Activated naive CD4-positive, alpha-beta T cell treated with anti-CD3 and anti-CD28 coated beads, Interleukin-2, amount 50 U/mL, for 16 hours (primary cell): ENCODE results near the gene PYCR2.
"Not testable (repeated sequence)": the region's sequence is repeated elsewhere in the genome, so short reads cannot be mapped to it uniquely, and the experiment has no call there.

Experiments
- DNase-seq: peaks from one replicate; pipeline ENCODE4 v3.0.0-alpha.2; 2020

Gene PYCR2

DNA sequence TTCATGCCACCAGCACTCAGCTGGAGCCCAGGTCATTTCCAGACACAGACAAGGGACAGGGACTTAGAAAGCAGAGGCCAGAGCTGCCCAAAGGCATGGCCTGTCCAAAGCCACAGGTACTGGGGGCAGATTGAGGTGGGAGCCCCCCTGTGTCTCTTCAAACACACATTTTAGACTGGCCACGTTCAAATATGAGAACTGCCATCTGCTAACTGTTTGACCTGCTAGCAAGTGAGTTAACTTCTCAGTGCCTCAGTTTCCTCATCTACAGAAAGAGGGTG, 17.8 kb upstream of the PYCR2 start:
- DNase-seq = no peak

DNA sequence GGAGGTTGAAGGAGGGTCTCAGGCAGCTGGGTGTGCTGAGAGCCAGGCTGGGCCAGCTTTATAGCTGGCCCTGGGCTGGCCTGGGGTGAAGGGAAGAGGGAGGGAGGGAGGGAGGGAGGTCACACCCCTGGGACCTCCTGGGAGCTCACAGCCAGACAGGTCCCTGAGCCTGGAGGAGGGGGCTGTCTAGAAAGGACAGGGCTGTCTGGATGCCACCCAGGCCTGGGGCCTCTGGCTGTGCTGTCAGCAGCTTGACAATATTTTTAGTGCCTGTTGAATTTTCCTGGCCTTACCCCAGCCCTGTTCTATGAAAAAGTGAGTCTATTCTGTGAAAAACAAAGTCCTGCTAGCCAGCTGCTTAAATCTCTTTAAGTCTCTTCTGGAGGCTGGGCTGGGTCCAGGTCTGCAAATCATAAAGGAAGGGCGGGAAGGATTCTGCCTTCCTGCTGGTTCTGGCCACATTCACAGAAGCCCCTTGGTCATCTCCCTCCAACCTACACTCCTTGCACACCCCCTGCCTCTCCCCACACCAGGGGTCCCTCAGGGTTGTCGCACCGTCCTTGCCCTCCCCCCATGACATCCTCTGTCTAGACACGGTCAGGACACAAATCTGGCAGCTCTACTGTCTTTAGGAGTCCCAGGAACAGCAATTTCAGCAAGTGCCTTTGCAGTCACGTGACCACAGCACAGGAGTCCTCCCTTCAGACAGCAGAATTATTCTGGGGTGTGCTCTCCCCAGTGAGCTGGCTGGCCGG, 17.3 kb upstream of the PYCR2 start, which contains the start of gene LEFTY2:
Gene LEFTY2, minus strand, starts transcription at position 34 of the 755 bp plus-strand sequence. CDS start 80 bp downstream, outside the sequence.
- DNase-seq = no peak

DNA sequence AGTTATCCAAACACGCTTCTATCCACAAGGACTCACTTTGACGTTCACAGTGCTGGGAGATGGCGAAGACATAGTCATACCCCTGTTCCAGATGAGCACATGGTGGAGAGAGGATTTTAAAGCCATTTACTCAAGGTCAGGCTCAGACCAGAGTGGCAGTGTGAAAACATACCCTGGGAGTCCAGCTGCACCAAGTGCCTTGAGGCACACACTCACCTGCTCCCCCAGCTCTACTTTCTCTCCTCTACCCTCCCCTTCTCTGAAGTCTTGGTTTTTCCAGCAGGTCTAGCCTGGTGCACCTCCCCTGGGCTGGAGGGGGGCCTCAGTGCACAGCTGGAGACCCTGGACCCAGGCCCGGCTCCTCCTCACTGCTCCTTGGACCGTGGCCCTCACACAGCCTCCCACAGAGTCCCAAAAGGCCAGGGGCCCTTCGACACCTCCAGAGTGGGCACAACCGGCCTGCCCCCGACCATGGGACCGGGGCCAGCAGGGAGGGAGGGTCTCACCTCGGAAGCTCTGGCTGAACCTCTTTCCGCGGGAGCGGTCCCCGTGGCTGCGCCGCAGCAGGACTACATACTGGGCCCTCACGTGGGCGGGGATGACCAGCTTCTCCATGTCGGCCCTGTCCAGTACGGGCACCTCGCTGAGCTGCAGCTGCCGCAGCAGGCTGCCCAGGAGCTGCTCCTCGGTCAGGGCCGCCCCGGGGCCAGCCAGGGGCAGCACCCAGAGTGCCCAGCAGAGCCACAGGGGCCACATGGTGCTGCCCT, 16.5 kb upstream of the PYCR2 start:
- DNase-seq = no peak

DNA sequence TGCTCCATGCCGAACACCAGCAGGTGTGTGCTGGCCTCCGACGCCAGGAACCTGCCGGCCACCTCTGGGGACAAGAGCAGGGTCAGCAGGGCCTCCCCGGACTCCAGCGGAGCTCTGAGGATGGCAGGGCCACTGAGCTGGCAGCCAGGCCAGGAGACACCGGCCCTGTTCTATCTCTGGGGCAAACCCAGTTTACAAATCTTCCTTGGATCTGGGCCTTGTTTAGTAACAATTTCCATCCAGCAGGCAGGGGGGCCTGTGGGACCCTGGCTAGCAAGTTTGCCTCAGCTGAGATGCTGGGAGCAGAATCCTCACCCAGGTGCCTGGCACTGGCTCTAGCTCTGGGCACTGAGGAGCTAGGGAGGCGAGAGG, 15.9 kb upstream of the PYCR2 start:
- DNase-seq = not testable (repeated sequence)

DNA sequence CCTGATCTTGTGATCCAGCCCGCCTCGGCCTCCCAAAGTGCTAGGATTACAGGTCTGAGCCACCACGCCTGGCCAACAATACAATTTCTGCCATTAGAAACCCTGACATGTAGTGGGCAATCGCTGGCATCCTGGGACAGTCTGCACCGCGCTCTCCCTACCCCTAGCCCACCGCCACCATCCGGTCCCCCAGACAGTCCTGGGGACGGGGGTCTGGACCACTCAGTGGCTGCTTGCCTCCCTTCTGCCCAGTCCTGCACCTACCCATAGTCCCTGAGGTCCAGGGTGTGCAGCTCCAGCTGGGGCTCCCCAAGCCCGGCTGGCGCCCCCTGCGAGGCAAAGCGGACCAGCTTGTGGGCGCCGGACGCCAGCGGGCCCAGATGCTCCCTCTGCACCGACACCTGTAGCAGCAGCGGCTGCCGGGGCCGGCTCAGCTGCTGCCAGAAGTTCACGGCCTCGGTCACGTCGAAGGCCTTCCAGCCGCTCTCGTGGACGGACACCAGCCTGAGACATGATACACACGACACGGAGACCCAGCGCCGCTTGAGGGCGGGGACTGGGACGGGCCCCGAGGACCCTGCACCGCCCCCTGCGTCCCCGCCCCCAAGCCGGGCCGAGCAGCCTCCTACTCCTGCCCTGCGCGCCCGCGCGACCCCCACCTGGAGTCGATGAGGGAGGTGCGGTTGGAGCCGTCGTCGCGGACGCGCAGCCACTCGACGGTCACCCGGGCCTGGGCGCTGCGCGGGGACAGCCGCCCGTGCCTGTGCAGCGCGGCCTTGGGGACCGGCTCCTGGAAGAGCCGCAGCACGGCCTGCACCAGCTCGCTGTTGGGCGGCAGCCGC, 15.3 kb upstream of the PYCR2 start:
- DNase-seq = not testable (repeated sequence)

DNA sequence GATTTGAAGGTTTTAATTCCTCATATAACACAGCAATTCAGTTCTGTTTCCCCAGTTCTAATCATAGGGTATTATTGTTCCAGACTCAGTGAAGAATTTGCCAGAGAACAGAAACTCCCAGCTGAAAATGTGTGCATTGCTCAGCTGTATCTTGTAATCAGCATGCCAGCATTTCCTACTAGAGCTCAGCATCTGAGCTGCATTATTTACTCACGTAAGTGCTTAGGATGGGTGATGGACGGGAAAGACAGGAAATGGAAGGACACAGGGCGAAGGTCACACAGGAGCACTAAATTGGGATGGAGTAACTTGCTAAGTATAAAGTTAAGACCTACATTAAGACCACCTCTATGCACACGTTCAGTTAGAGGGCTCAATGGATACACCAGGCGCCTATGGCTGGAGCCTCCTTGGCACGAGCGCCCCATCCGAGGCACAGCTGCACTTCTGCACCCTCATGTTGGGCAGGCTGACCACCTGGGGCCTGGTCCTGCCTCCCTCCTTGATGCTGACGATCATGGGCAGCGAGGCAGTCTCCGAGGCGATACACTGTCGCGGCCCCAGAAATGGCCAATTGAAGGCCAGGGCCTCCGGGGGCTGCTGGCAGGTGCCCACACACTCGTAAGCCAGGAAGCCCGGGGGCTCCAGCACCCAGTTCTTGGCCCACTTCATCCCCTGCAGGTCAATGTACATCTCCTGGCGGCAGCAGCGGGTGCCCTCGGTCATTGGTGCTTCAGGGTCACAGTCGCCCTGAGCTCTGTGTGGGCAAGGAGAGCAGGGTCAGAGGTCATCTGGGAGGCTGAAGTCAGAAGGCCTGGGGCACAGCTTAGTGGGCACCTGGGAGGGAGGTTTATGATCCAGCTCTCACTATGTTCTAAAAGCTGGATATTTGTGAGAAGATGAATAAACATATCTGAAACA, 13.3 kb upstream of the PYCR2 start:
- no peak for DNase-seq

DNA sequence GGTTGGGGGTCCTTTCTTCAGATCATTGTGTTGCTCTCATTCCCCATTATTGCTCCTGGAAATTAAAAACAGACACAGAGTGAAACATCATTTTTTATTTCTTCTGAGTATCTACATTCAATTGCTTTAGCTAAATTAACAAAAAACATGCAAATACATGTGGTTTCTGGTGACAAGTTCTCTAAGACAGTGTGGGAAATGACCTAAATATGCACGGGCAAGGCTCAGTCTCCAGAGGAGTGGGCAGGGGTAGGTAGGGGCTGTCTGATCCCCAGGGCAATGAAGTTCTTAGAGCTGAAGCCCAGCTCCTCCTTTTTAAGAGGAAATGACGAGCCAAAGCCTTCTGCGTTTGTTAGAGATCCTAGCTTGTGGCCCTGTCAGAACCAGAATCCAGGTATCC, 12.5 kb upstream of the PYCR2 start:
- DNase-seq = no peak

DNA sequence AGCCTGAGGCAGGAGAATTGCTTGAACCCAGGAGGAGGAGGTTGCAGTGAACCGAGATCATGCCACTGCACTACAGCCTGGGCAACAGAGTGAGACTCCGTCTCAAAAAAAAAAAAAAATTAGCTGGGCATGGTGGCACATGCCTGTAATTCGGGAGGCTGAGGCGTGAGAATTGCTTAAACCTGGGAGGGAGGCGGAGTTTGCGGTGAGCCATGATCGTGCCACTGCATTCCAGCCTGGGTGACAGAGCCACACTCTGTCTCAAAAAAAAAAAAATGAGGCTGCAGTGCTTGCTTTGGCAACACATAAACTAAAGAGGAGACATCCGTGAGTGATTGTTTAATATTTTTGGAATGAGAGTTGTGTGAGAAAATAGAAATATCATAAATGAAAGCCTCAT, 12.0 kb upstream of the PYCR2 start:
- not testable (repeated sequence) for DNase-seq

DNA sequence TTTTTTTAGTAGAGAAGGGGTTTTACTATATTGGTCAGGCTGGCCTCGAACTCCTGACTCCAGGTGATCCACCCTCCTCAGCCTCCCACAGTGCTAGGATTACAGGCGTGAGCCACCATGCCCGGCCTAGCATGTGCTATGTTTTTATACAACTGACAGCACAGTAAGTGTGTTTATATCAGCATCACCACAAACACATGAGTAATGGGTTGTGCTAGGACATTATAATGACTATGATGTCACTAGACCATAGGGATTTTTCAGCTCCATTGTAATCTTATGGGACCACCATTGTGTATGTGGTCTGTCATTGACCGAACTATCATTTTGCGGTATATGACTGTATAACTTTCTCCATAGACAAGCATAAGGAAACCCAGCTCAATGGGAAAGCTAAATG, 10.7 kb upstream of the PYCR2 start:
- DNase-seq = no peak

DNA sequence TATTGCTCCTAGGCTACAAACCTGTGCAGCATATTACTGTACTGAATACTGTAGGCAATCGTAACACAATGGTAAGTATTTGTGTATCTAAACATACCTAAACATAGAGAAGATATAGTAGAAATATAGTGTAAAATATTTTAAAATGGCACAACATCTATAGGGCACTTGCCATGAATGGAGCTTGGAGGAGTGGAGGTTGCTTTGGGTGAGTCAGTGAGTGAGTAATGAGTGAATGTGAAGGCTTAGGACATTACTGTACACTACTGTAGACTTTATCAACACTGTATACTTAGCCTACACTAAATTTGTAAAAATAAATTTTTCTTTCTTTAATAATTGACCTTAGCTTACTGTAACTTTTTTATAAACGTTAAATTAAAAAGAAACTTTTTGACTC, 9.0 kb upstream of the PYCR2 start:
- DNase-seq = no peak

DNA sequence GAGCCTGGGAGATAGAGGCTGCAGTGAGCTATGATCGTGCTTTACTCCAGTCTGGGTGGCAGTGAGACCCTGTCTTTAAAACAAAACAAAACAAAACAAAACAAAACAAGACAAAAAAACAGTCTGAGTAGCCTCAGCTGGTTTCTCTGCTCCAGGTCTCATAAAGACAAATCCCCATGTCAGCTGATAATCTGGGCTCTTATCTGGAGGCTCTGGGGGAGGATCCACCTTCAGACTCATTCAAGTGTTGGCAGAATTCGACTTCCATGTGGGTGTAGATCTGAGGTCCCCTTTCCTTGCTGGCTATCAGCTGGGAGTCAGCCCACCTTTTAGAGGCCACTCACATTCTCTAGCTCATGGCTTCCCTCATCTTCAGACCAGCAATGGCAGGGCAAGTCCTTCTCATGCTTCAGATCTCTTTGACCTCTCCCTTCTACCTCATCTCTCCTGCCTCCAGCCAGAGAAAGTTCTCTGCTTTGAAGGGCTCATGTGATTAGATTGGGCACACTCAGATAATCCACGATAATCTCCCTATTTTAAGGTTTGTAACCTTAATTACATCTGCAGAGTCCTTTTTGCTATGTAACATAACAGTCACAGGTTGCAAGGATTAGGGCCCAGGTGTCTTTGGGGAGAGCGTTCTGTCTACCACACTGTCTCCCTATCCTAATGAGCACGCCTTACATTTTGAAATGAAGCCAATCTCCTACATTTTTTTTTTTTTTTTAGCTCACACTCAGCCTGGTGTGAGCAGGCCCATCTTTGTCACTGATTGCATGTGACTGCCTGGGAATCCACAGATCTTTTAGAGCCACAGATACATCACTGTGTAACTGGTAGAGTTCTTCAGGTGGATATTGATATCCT, 7.5 kb upstream of the PYCR2 start:
- DNase-seq = no peak

DNA sequence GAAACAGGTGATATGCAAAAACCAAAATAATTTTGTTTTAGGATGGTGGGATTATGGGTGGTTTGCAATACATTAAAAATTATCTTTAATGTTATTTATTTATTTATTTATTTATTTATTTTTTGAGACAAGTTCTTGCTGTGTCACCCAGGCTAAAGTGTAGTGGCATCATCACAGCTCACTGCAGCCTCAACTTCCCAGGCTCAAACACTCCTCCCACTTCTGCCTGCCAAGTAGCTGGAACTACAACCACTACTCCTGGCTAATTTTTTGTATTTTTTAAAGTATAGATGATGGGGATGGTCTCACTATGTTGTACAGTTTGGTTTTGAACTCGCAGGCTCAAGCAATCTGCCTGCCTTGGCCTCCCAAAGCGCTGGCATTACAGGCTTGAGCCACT, 6.5 kb upstream of the PYCR2 start:
- no peak for DNase-seq

DNA sequence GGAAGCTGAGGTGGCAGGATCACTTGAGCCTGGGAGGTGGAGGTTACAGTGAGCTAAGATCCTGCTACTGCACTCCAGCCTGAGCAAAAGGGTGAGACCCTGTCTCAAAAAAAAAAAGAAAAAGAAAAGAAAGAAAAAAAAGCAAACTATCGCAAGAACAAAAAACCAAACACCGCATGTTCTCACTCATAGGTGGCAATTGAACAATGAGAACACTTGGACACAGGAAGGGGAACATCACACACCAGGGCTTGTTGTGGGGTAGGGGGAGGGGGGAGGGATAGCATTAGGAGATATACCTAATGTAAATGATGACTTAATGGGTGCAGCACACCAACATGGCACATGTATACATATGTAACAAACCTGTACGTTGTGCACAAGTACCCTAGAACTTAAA, 5.4 kb upstream of the PYCR2 start:
- DNase-seq = not testable (repeated sequence)

DNA sequence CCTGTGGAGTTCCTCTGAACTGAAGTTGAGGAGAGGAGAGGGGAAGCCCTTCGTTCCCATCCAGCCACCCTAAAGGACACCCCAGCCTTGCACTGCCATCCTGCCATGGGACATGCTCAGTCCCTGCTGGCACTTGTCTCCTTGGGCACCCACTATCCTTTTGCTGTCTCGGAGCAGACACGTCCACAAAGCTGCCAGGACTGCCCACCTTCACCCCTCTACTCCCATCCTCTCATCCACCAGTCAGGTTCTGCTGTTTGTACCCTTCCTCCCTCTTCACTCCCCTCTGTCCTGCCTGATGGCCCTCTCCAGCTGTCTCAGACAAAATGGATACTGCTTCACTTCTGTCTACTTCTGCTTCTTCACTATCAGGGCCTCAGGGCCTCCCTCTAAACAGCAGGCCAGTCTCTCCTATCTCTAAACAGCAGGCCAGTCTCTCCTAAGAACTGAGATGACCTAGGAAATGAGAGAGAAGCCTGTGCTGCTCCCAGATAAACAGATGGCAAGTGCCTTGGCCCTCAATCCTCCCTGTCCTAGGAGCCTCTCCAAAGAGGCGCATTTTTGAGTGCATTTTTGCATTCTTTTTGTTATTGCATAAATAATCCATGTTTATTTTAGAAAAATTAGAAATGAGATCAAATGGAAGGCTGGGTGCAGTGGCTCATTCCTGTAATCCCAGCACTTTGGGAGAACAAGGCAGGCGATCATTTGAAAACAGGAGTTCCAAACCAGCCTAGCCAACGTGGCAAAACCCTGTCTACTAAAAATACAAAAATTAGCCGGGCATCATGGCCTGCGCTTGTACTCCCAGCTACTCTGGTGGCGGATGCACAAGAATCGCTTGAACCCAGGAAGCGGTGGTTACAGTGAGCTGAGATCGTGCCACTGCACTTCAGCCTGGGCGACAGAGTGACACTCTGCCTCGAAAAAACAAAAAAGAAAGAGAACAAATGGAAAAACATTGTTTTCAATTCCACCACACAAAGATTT, 4.4 kb upstream of the PYCR2 start:
- DNase-seq = no peak

DNA sequence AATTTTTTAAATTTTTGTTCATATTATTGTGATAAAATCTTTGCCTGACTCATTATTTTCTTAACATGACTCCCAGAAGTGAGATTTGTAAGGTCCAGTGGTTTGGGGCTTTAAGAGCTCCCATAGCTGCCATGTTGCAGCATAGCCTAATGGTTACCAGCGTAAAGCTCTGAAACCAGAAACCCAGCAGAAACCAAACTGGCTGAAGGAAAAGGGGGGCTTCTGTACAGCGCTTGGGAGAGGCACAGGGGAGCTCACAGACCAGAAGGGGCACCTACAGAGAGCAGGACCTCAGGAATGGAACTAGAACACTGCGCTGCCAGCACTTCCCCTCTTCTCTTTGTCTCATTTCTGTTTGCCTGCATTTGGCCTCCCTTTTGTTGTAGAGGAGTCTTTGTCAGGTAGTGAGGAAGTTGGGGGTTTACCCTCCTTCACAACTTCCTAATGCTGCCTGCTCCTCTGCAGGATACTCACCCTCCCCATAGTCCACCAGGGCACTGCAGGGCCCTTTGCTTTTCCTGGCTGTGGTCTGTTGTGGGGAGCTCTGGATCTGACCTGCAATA, 2.6 kb upstream of the PYCR2 start:
- no peak for DNase-seq

DNA sequence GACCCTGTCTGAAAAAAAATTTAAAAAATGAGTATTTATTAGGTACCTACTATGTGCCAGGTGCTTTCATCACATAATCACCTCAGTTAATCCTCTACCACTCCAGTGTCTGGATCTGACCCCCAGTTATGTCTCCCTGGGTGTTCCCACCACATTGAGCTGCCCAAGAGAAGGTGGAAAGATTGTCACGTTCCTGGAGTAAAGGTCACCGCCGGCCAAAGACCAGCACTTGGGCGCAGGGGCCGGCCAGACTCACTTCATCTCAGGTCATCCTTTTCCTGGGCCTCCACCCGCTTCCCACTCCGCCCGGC, 714 bp downstream of the PYCR2 start:
- no peak for DNase-seq

DNA sequence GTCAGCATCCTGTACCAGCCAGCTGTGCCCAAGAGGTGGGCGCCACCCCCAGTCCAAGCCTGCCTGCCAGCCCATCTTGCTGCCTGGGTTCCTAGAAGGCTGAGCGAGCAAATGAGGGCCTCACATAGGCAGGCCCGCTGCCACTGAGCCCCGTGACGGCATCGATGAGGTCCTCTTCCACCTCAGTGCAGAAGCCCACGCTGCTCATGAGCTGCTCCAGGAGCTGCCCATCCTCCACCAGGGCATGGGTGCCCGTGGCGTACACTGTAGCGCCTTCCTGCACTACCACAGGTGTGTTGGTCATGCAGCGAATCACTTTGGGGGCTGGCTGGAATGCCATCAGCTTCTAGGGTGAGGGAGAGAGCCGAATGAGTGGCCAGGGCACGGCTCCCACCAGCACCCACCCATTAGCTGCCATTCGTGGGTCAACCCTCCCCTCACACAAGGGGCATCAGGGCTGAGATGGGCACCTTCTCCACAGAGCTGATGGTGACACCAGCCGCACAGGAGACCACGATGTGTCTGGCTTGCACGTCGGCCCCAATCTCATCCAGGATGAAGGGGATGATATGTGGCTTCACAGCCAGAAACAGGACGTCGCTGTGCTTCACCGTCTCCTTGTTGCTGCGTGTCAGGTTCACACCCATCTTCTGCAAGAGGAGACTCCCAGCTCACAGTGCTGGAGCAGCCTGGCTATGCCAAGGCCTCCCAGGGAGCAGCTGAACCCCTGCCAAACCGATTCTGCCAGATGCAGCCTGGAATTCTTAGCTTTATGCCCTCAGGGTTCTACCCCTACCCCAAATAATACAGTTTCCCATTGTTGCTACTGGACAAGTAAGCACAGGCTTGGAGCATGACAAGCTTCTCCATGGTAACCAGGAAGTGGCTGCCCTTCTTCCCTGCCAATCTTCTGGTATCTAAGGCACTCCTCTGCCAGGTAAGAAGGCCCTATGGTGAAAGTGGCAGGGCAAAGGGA, 2.0 kb downstream of the PYCR2 start:
- DNase-seq = no peak

DNA sequence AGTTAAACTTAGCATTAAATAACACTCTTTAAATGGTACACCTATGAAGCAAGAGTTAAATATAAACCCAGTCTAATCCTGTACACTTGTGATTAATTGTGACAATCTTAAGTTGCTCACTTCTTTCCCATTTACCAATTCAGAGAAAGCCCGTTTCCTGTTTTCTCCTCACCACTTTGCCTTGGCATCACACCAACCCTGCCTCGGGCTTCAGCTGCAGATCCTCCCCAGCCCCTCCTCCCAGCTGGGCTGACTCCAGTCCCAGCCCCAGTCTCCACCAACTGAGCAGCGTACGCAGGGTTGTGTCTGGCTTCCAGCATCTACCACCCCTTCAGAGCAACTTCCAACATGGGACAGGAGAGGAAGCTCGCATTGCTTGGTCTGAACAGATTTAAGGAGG, 4.1 kb downstream of the PYCR2 start:
- no peak for DNase-seq

DNA sequence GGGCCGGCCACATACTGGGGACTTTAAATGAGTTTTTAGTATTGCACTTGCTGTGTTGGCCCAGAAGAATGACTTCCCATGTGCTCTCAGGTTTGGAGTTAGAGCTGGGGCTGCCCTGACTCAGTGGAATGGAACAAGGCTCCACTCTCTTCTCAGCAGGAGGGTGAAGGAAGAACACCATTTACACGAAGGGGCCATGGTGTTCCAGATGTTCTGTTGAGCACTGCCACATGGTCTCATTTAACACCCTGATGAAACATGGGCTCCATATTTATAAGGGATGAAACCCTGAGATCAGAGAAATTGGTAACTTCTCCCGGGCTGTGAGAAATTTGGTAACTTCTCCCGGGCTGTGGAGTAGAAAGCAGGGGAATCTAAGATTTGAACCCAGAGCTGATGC, 5.8 kb downstream of the PYCR2 start:
- DNase-seq = no peak
